Activated CD4-positive, alpha-beta T cell treated with anti-CD3 and anti-CD28 coated beads, Interleukin-2, amount 50 U/mL, for 24 hours (primary cell): ENCODE data around the gene KHDRBS2.

ENCODE experiments used
- DNase-seq, 2 donors: peaks; one replicate each; pipeline ENCODE4 v3.0.0-alpha.2; 2020; ENCODE audit warnings: low read depth in 1 of 2, low spot score in 1 of 2

KHDRBS2 gene

GRCh38 chr6:62037445-62037844, 248.6 kb downstream of the KHDRBS2 start:
- DNase-seq = no peak

GRCh38 chr6:62035952-62036351, 250.1 kb downstream of the KHDRBS2 start:
- DNase-seq = no peak

- DNase-seq = no peak
Observed at GRCh38 chr6:62013719-62014118, 272.3 kb downstream of the KHDRBS2 start.

GRCh38 chr6:62009445-62009844, 276.6 kb downstream of the KHDRBS2 start:
- no peak for DNase-seq

- DNase-seq = no peak
Observed at GRCh38 chr6:61989616-61990015, 296.4 kb downstream of the KHDRBS2 start.

- DNase-seq = no peak
Observed at GRCh38 chr6:61980622-61981021, 305.4 kb downstream of the KHDRBS2 start.

GRCh38 chr6:61977947-61978346, 308.1 kb downstream of the KHDRBS2 start:
- DNase-seq = no peak

GRCh38 chr6:61977099-61977498, 308.9 kb downstream of the KHDRBS2 start:
- DNase-seq = no peak

- DNase-seq = no peak
Observed at GRCh38 chr6:61959196-61959595, 326.8 kb downstream of the KHDRBS2 start.

- no peak for DNase-seq
Observed at GRCh38 chr6:61953851-61954250, 332.2 kb downstream of the KHDRBS2 start.

DNA sequence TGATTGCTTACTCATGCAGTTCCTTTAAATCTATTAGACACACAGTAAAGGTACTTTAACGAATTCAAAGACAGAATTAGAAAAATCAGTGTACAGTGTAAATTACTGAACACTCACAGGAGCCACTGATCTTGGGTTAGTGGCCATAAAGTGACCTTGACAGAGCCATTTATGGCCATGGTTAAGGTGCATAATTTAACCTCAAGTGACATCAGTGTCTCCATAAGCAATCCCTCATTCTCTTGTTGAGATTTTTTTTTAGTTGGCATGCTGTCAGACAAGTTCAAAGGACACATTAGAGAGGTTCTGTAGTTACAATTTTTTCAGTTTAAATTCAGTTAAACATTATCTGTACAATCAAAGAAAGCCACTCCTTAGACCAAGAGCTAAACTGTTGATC, 334.4 kb downstream of the KHDRBS2 start:
- no peak for DNase-seq

GRCh38 chr6:61950811-61951210, 335.2 kb downstream of the KHDRBS2 start:
- DNase-seq = no peak

DNA sequence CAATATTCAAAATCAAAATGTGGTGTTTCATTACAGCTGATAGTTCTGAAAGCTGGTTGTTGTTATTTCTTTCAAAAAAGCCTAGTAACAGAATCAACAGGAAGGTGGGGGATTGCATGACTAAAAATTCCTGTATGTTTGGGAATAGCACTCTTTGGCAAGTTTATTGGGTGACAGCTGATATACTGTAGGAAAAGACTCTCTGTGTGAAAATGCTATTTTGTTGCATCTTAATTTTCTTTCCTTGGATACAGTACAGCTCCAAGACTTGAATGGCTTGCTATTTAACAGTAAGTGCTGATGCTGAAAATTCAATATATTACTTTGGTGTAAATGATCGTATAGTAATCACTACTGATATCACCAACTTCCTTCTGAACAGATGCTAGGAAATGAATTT, 336.1 kb downstream of the KHDRBS2 start:
- no peak for DNase-seq

DNA sequence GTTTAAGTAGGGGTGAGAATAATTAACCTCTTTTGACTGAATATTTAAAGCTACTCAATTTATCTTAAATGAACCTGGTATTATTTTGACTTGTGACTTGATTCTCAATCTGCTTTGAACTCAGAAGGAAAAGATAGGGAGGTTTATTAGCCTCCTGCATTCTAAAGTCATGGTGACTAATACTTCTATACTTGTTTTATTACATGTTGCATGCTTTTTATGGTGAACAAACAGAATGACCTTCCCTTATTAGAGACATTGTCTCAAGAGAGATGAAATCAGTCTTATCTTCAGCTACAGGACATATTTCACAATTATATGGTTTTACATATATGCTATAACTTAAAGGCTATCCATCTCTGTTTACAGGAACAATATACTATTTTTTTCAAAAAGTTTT, 336.9 kb downstream of the KHDRBS2 start:
- DNase-seq = no peak

DNA sequence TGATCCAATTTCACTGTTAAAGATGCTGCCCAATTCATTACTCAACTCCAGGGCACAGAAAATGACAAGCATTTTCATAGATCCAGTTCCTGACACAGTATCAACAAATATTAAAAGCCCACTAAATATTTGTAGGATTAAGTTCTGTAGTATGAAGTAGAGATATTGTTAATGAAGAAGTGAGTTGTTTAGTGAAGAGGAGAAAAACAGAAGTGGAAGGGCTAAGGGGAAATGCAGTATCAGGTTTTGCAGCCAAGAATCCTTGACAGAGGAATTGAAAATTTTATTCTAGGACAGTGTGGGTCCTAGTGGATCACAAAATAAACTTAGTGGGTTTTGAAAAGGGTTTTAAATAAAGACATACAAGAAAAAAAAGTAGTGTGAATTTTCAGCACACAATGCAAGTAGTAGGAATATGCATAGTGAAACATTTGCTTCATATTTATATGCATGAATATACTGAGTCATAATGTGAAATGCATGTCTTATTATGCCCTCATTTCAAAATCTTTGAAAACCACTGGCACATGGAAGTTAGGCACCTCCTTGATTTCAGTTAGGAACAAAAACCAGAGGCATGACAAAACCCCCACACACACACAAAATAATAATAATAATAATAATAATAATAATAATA, 338.6 kb downstream of the KHDRBS2 start:
- no peak for DNase-seq

DNA sequence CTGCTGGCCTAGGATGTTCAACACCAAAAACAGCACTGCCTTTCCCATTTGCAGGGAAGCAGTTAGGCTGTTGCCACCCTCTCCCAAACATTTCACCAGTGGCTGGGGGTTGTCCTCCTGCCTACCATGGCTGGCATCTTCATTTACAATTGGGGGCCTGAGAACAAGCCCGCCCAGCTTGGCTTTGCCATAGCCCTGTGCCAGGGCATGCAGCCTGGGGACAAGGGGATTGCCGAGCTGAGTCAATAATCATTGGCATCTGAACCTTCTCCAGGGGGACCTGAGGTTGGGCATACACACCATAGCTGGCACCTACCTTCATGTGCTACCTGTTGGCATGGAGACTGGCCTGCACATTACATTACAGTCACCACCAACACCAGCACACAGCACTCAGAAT, 345.1 kb downstream of the KHDRBS2 start:
- no peak for DNase-seq

DNA sequence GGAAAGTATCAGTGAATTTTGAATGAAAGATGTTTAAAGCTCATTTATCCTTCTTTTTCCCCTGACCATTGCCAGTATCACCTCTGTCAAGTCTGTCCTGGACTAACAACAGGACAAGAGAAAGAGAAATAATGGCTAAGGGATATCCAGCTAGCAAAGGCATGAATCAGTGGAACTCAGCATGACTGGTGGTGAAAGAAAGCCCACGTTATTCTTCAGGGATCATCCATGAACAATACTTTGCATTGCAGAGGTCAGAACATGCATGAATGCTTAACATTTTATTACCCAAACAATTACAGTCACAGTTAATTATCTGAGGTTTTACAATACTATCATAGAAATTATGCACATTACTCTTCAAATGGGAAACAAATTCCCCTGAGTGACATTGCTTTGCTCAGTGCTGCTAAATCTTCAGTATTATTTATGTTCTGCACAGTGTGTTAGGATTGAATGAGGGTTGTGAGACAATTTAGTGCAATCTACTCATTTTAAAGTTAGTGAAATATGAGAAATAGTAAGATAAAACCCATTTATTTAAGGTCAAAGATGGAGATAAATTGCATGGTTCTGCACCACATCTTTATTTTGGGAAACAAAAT, 350.7 kb downstream of the KHDRBS2 start:
- no peak for DNase-seq

DNA sequence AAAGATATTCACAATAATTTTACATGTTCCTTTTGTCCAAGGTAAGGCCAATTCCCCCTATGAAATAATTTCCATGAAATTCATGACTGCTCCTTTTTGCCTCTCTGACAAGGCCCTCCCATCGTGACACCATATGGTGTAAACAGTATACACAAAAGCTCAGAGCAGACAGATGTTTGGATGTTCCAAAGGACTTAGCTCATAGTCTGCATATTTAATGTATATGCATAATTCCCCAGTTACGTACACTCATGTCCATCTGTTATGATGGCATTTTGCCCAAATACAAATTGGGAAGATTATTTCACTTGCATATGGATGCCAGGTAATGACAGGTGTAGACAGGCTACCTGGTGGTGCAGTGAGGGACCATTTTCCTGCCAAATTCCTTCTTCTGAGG, 376.5 kb downstream of the KHDRBS2 start:
- DNase-seq = no peak

- no peak for DNase-seq
Observed at GRCh38 chr6:61901748-61902147, 384.3 kb downstream of the KHDRBS2 start.

- DNase-seq = no peak
Observed at GRCh38 chr6:61894536-61894935, 391.5 kb downstream of the KHDRBS2 start.

- no peak for DNase-seq
Observed at GRCh38 chr6:61887423-61887822, 398.6 kb downstream of the KHDRBS2 start.

GRCh38 chr6:61886608-61887259, 399.3 kb downstream of the KHDRBS2 start:
- no peak for DNase-seq
